HEK293 (cell line): ENCODE results near the gene NPHP4.

Source experiments
- CTCF ChIA-PET: fragments of 350-600 bp; formaldehyde crosslinking; extraction: SDS; loops from one replicate; lab custom pipeline; 2021; ENCODE audit warnings: antibody characterized with exemption; lab: Yijun Ruan, JAX
- POLR2A ChIA-PET: fragments of 300-600 bp; formaldehyde crosslinking; extraction: SDS; loops from one replicate; lab custom pipeline; 2020; ENCODE audit warnings: antibody characterized with exemption, inconsistent platforms; lab: Yijun Ruan, JAX
- H3K27ac ChIP-seq: fragments of 200-500 bp; sonication (Bioruptor generic); 2 replicates; pipeline ENCODE4 v1.5.1; 2014; ENCODE audit warnings: low read depth, low read length, control low read depth, inconsistent platforms; ENCODE audit errors: extremely low read depth
- H3K36me3 ChIP-seq, 2 experiments: fragments of 200-500 bp in 1 of 2; sonication (Bioruptor generic) in 1 of 2; 1 replicate in 1 of 2; 2 replicates in 1 of 2; pipeline ENCODE4 v1.5.1; 2014 to 2017; ENCODE audit warnings: inconsistent platforms in 2 of 2, low read length in 2 of 2; ENCODE audit not compliant: control insufficient read depth in 2 of 2, insufficient read depth in 1 of 2
- H3K4me1 ChIP-seq: fragments of 200-500 bp; sonication (Bioruptor generic); 2 replicates; pipeline ENCODE4 v1.5.1; 2014; ENCODE audit warnings: mild to moderate bottlenecking, low read length, inconsistent platforms; ENCODE audit not compliant: control insufficient read depth, insufficient read depth
- H3K4me3 ChIP-seq: 2 replicates; pipeline ENCODE4 v1.5.1; 2011; ENCODE audit warnings: low read depth, mild to moderate bottlenecking, control low read depth, low read length, moderate library complexity
- H3K9me3 ChIP-seq: fragments of 200-500 bp; sonication (Bioruptor generic); 2 replicates; pipeline ENCODE4 v1.5.1; 2014; ENCODE audit warnings: low read depth, low read length, inconsistent platforms; ENCODE audit not compliant: control insufficient read depth, insufficient read depth
- GFI1B ChIP-seq: fragments of 450-650 bp; formaldehyde crosslinking; IDR thresholded peaks from 2 replicates; pipeline ENCODE4 v1.5.1; 2016; ENCODE audit warnings: missing biosample characterization, missing genetic modification characterization
- IKZF3 ChIP-seq: fragments of 450-650 bp; IDR thresholded peaks from 2 replicates; pipeline ENCODE4 v1.5.0; 2018; ENCODE audit warnings: missing biosample characterization, mild to moderate bottlenecking, missing genetic modification characterization, moderate library complexity
- KLF1 ChIP-seq: fragments of 450-650 bp; formaldehyde crosslinking; IDR thresholded peaks from 2 replicates; pipeline ENCODE4 v1.5.1; 2016; ENCODE audit warnings: missing biosample characterization, missing genetic modification characterization
- REPIN1 ChIP-seq: fragments of 450-650 bp; formaldehyde crosslinking; IDR thresholded peaks from 2 replicates; pipeline ENCODE4 v1.5.1; 2017; ENCODE audit warnings: missing biosample characterization, missing genetic modification characterization, low read depth
- ZBTB11 ChIP-seq: fragments of 450-650 bp; formaldehyde crosslinking; conservative IDR thresholded peaks from 2 replicates; pipeline ENCODE4 v1.5.1; 2016; ENCODE audit warnings: low read depth, missing biosample characterization, missing genetic modification characterization
- ZNF146 ChIP-seq: fragments of 450-650 bp; formaldehyde crosslinking; IDR thresholded peaks from 2 replicates; pipeline ENCODE4 v1.5.1; 2016; ENCODE audit warnings: missing biosample characterization, missing genetic modification characterization
- ZNF518A ChIP-seq: fragments of 450-650 bp; formaldehyde crosslinking; conservative IDR thresholded peaks from 2 replicates; pipeline ENCODE4 v1.5.1; 2016; ENCODE audit warnings: low read depth, missing biosample characterization, missing genetic modification characterization
- ZNF776 ChIP-seq: fragments of 450-650 bp; formaldehyde crosslinking; IDR thresholded peaks from 2 replicates; pipeline ENCODE4 v1.5.0; 2017; ENCODE audit warnings: missing biosample characterization, missing genetic modification characterization, borderline replicate concordance
- TF ChIP-seq, protein P1 (sequence below): fragments of 450-650 bp; formaldehyde crosslinking; IDR thresholded peaks from 2 replicates; pipeline ENCODE4 v1.5.1; 2016; ENCODE audit warnings: missing biosample characterization, missing genetic modification characterization, borderline replicate concordance
- TF ChIP-seq, protein P2 (sequence below): fragments of 450-650 bp; formaldehyde crosslinking; IDR thresholded peaks from 2 replicates; pipeline ENCODE4 v1.5.1; 2017; ENCODE audit warnings: missing biosample characterization, missing genetic modification characterization

NPHP4 gene

GRCh38 chr1:5976726-5977493 is 15.3 kb downstream of the NPHP4 start:
- Histone ChIP-seq H3K9me3 (no peaks in the 10 kb centered on the region), H3K4me1 (no peaks in the 10 kb centered on the region; the same call in 1 of the 2 replicates), H3K27ac (no peak overlapping the region), H3K4me3 (no peak overlapping the region), H3K36me3 (peaks cover 0 to 51% of the 10 kb centered on the region in 2 experiments; a peak in 1 of 3 replicates)
- ChIA-PET CTCF (interaction anchor here (0.6 to 1.0 kb wide), 2 partner anchors 16 to 28 kb away, joined by 3 to 4 read pairs; no protein-coding TSS in a partner anchor), POLR2A (no interaction called here)
- TF ChIP-seq ZNF776 (no peak), ZNF146 (tag by site-specific recombination) (no peak), IKZF3 (tag by site-specific recombination) (no peak), ZBTB11 (no peak), KLF1 (tag by site-specific recombination) (no peak), ZNF518A (tag by site-specific recombination) (no peak), GFI1B (tag by site-specific recombination) (no peak), REPIN1 (tag by site-specific recombination) (no peak)
- TF ChIP-seq, protein P1, sequence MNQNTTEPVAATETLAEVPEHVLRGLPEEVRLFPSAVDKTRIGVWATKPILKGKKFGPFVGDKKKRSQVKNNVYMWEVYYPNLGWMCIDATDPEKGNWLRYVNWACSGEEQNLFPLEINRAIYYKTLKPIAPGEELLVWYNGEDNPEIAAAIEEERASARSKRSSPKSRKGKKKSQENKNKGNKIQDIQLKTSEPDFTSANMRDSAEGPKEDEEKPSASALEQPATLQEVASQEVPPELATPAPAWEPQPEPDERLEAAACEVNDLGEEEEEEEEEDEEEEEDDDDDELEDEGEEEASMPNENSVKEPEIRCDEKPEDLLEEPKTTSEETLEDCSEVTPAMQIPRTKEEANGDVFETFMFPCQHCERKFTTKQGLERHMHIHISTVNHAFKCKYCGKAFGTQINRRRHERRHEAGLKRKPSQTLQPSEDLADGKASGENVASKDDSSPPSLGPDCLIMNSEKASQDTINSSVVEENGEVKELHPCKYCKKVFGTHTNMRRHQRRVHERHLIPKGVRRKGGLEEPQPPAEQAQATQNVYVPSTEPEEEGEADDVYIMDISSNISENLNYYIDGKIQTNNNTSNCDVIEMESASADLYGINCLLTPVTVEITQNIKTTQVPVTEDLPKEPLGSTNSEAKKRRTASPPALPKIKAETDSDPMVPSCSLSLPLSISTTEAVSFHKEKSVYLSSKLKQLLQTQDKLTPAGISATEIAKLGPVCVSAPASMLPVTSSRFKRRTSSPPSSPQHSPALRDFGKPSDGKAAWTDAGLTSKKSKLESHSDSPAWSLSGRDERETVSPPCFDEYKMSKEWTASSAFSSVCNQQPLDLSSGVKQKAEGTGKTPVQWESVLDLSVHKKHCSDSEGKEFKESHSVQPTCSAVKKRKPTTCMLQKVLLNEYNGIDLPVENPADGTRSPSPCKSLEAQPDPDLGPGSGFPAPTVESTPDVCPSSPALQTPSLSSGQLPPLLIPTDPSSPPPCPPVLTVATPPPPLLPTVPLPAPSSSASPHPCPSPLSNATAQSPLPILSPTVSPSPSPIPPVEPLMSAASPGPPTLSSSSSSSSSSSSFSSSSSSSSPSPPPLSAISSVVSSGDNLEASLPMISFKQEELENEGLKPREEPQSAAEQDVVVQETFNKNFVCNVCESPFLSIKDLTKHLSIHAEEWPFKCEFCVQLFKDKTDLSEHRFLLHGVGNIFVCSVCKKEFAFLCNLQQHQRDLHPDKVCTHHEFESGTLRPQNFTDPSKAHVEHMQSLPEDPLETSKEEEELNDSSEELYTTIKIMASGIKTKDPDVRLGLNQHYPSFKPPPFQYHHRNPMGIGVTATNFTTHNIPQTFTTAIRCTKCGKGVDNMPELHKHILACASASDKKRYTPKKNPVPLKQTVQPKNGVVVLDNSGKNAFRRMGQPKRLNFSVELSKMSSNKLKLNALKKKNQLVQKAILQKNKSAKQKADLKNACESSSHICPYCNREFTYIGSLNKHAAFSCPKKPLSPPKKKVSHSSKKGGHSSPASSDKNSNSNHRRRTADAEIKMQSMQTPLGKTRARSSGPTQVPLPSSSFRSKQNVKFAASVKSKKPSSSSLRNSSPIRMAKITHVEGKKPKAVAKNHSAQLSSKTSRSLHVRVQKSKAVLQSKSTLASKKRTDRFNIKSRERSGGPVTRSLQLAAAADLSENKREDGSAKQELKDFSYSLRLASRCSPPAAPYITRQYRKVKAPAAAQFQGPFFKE (tag by site-specific recombination), result no peak
- TF ChIP-seq, protein P2, sequence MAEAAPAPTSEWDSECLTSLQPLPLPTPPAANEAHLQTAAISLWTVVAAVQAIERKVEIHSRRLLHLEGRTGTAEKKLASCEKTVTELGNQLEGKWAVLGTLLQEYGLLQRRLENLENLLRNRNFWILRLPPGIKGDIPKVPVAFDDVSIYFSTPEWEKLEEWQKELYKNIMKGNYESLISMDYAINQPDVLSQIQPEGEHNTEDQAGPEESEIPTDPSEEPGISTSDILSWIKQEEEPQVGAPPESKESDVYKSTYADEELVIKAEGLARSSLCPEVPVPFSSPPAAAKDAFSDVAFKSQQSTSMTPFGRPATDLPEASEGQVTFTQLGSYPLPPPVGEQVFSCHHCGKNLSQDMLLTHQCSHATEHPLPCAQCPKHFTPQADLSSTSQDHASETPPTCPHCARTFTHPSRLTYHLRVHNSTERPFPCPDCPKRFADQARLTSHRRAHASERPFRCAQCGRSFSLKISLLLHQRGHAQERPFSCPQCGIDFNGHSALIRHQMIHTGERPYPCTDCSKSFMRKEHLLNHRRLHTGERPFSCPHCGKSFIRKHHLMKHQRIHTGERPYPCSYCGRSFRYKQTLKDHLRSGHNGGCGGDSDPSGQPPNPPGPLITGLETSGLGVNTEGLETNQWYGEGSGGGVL, result no peak
